HL-60/S4 treated with phorbol 12-myristate 13-acetate at 8.2 ng/mL for 4 days and 3 days (cell line): ENCODE results near the gene EEPD1.
"Not testable (repeated sequence)": the region's sequence is repeated elsewhere in the genome, so short reads cannot be mapped to it uniquely, and the experiment has no call there.

Experiments
- in situ Hi-C: fragments of 300-500 bp; cut with MboI; formaldehyde crosslinking; loops from 2 replicates; pipeline ENCODE4 v1.15.0; 2022; ENCODE audit warnings: low sequenced_read_pairs

EEPD1 gene

GRCh38 chr7:36210291-36210922 is 57.4 kb downstream of the EEPD1 start:
- in situ Hi-C loops, result no loop called here

GRCh38 chr7:36214608-36215456 is 61.8 kb downstream of the EEPD1 start:
- in situ Hi-C loops, result no loop called here

GRCh38 chr7:36215457-36215765 is 62.4 kb downstream of the EEPD1 start:
- in situ Hi-C loops, result no loop called here

- in situ Hi-C loops, result no loop called here
Observed at GRCh38 chr7:36216063-36216684, 63.1 kb downstream of the EEPD1 start.

- in situ Hi-C loops, result no loop called here
Observed at GRCh38 chr7:36217211-36217960, 64.3 kb downstream of the EEPD1 start.

GRCh38 chr7:36217961-36218284 is 64.9 kb downstream of the EEPD1 start:
- in situ Hi-C loops, result no loop called here

- in situ Hi-C loops, result no loop called here
Observed at GRCh38 chr7:36219429-36219828, 66.4 kb downstream of the EEPD1 start.

- in situ Hi-C loops, result no loop called here
Observed at GRCh38 chr7:36223851-36224250, 70.8 kb downstream of the EEPD1 start.

GRCh38 chr7:36224934-36225858 is 72.1 kb downstream of the EEPD1 start:
- in situ Hi-C loops, result no loop called here

- in situ Hi-C loops, result no loop called here
Observed at GRCh38 chr7:36226151-36226550, 73.1 kb downstream of the EEPD1 start.

GRCh38 chr7:36227223-36227622 is 74.2 kb downstream of the EEPD1 start:
- in situ Hi-C loops, result no loop called here

- in situ Hi-C loops, result no loop called here
Observed at GRCh38 chr7:36228039-36228438, 75.0 kb downstream of the EEPD1 start.

- in situ Hi-C loops, result no loop called here
Observed at GRCh38 chr7:36231406-36231805, 78.4 kb downstream of the EEPD1 start.

GRCh38 chr7:36232555-36232954 is 79.5 kb downstream of the EEPD1 start:
- in situ Hi-C loops, result no loop called here

- in situ Hi-C loops, result no loop called here
Observed at GRCh38 chr7:36232971-36233550, 80.0 kb downstream of the EEPD1 start.

GRCh38 chr7:36236073-36236472 is 83.0 kb downstream of the EEPD1 start:
- in situ Hi-C loops, result no loop called here

- in situ Hi-C loops, result no loop called here
Observed at GRCh38 chr7:36238138-36238537, 85.1 kb downstream of the EEPD1 start.

- in situ Hi-C loops, result not testable (repeated sequence)
Observed at GRCh38 chr7:36243356-36243755, 90.3 kb downstream of the EEPD1 start.

- in situ Hi-C loops, result not testable (repeated sequence)
Observed at GRCh38 chr7:36244001-36244400, 90.9 kb downstream of the EEPD1 start.

- in situ Hi-C loops, result no loop called here
Observed at GRCh38 chr7:36244429-36244828, 91.4 kb downstream of the EEPD1 start.
